Lower lobe of right lung (tissue), 2 donors: ENCODE data around the gene RAB14. TPM values are rescaled to one million over a fixed set of nuclear protein-coding genes. Genes with fewer than 3 reads are reported as not detected.

Experiments used
- ATAC-seq, 2 donors: fragments of 200-7000 bp; cut with Tn5 transposase; one replicate each; pipeline ENCODE4 v1.9.1; 2020 to 2022; ENCODE audit warnings: mild to moderate bottlenecking in 2 of 2, moderate library complexity in 2 of 2
- DNase-seq: peaks from one replicate; pipeline ENCODE4 v3.0.0-alpha.2; 2020
- H3K27ac ChIP-seq: fragments of 200-600 bp; one replicate; pipeline ENCODE4 v1.8.0; 2022
- H3K27me3 ChIP-seq: fragments of 200-600 bp; one replicate; pipeline ENCODE4 v1.8.0; 2022; ENCODE audit warnings: low read depth
- H3K36me3 ChIP-seq: fragments of 200-600 bp; one replicate; pipeline ENCODE4 v1.8.0; 2022; ENCODE audit warnings: mild to moderate bottlenecking
- H3K4me1 ChIP-seq: fragments of 200-600 bp; one replicate; pipeline ENCODE4 v1.8.0; 2022
- H3K4me3 ChIP-seq: fragments of 200-600 bp; one replicate; pipeline ENCODE4 v1.8.0; 2022; ENCODE audit warnings: mild to moderate bottlenecking
- H3K9me3 ChIP-seq: fragments of 200-600 bp; one replicate; pipeline ENCODE4 v1.8.0; 2022
- CTCF ChIP-seq: fragments of 200-600 bp; IDR thresholded peaks from one replicate; pipeline ENCODE4 v1.8.0; 2022; ENCODE audit warnings: antibody characterized with exemption, mild to moderate bottlenecking
- intact Hi-C: fragments of 100-400 bp; cut with DNase I; formaldehyde crosslinking; loops from one replicate; pipeline ENCODE4 v1.11.0; 2022
- total RNA-seq: library from RNA; stranded (reverse); fragmentation: NEBNext Ultra II Directional; extraction: Animal tissue kit (Norgen Biotek cat#: 25700); gene quantifications from one replicate; pipeline ENCODE4 v1.2.1, GENCODE V29; 2021
- donor health status: DM: no; HTN: yes; CAD: no; lungs with severe emphysema.

Gene RAB14
- total RNA-seq, 1 donor from 2014 or later, result 101 TPM

- no peaks in the 10 kb centered on the region for H3K9me3 ChIP-seq
- intact Hi-C loops, result no loop called here
- no peaks in the 10 kb centered on the region for H3K4me1 ChIP-seq
- no peak overlapping the region for H3K27ac ChIP-seq
- ATAC-seq, result no peak
- no peaks in the 10 kb centered on the region for H3K27me3 ChIP-seq
- DNase-seq, result no peak
- H3K36me3 ChIP-seq, result no peaks in the 10 kb centered on the region
- no peak for TF ChIP-seq CTCF
- no peak overlapping the region for H3K4me3 ChIP-seq
These were observed 38.9 kb upstream of the RAB14 start for GRCh38 chr9:121240472-121241135.

- H3K9me3 ChIP-seq, result no peaks in the 10 kb centered on the region
- H3K27ac ChIP-seq, result no peak overlapping the region
- intact Hi-C loops, result no loop called here
- H3K4me1 ChIP-seq, result no peaks in the 10 kb centered on the region
- no peak overlapping the region for H3K4me3 ChIP-seq
- no peaks in the 10 kb centered on the region for H3K36me3 ChIP-seq
- H3K27me3 ChIP-seq, result no peaks in the 10 kb centered on the region
- no peak for TF ChIP-seq CTCF
- no peak for DNase-seq
- no peak for ATAC-seq
These were observed 38.2 kb upstream of the RAB14 start for GRCh38 chr9:121239851-121240250.

GRCh38 chr9:121239071-121239470 is 37.4 kb upstream of the RAB14 start:
- no peak for ATAC-seq
- intact Hi-C loops, result no loop called here
- H3K27ac ChIP-seq, result no peak overlapping the region

GRCh38 chr9:121237916-121238315 is 36.2 kb upstream of the RAB14 start:
- Histone ChIP-seq H3K36me3 (no peaks in the 10 kb centered on the region), H3K4me1 (no peaks in the 10 kb centered on the region), H3K4me3 (no peak overlapping the region), H3K27ac (no peak overlapping the region), H3K9me3 (no peaks in the 10 kb centered on the region), H3K27me3 (no peaks in the 10 kb centered on the region)
- no peak for ATAC-seq
- DNase-seq, result no peak
- intact Hi-C loops, result no loop called here
- TF ChIP-seq CTCF, result no peak

More at GRCh38 chr9:121239071-121239470, 37.4 kb upstream of the RAB14 start:
- no peaks in the 10 kb centered on the region for H3K4me1 ChIP-seq
- H3K27me3 ChIP-seq, result no peaks in the 10 kb centered on the region
- H3K9me3 ChIP-seq, result no peaks in the 10 kb centered on the region
- DNase-seq, result no peak
- no peak for TF ChIP-seq CTCF
- H3K36me3 ChIP-seq, result no peaks in the 10 kb centered on the region
- no peak overlapping the region for H3K4me3 ChIP-seq

GRCh38 chr9:121235512-121235911 is 33.8 kb upstream of the RAB14 start:
- Histone ChIP-seq H3K27ac (no peak overlapping the region), H3K9me3 (no peaks in the 10 kb centered on the region), H3K4me3 (no peak overlapping the region), H3K27me3 (no peaks in the 10 kb centered on the region), H3K36me3 (peaks cover 14% of the 10 kb centered on the region), H3K4me1 (no peaks in the 10 kb centered on the region)
- ATAC-seq (no peak), DNase-seq (no peak)
- intact Hi-C loops, result no loop called here
- no peak for TF ChIP-seq CTCF

GRCh38 chr9:121234832-121235161 is 33.1 kb upstream of the RAB14 start:
- intact Hi-C loops, result no loop called here
- peaks cover 14% of the 10 kb centered on the region for H3K36me3 ChIP-seq
- DNase-seq, result no peak
- H3K27ac ChIP-seq, result no peak overlapping the region
- no peaks in the 10 kb centered on the region for H3K9me3 ChIP-seq
- H3K4me3 ChIP-seq, result no peak overlapping the region
- no peaks in the 10 kb centered on the region for H3K27me3 ChIP-seq
- TF ChIP-seq CTCF, result no peak
- H3K4me1 ChIP-seq, result no peaks in the 10 kb centered on the region
- ATAC-seq, result no peak
